C4-2B (cell line): Measurements from ENCODE around the gene RGCC.

Source experiments
- CTCF ChIP-seq: fragments of 450-650 bp; conservative IDR thresholded peaks from 2 replicates; pipeline ENCODE4 v1.5.1; 2017; ENCODE audit warnings: mild to moderate bottlenecking
- ZFX ChIP-seq: fragments of 450-650 bp; IDR thresholded peaks from 2 replicates; pipeline ENCODE4 v1.6.1; 2017

GRCh38 chr13:41501281-41501680 lies 43.9 kb downstream of the RGCC start:
- TF ChIP-seq CTCF, result no peak
- TF ChIP-seq ZFX, result no peak
